Breast epithelium (tissue), 4 donors: Measurements from ENCODE around the gene JADE2. TPM values are rescaled to one million over a fixed set of nuclear protein-coding genes. Genes with fewer than 3 reads are reported as not detected.

ENCODE experiments used
- DNase-seq, 2 donors: peaks; one replicate each; pipeline ENCODE4 v3.0.0-alpha.2; 2019; ENCODE audit warnings: low spot score in 2 of 2
- H3K27ac ChIP-seq, 2 donors: fragments of 200-600 bp; sonication (generic) in 1 of 2; one replicate each; pipeline ENCODE4 v1.5.1; 2016 to 2019; ENCODE audit warnings: mild to moderate bottlenecking in 1 of 2
- H3K27me3 ChIP-seq, 2 donors: fragments of 200-600 bp; sonication (generic) in 1 of 2; one replicate each; pipeline versions ENCODE4 v1.5.1 to v1.6.0; 2017 to 2019; ENCODE audit warnings: control low read depth in 1 of 2, mild to moderate bottlenecking in 1 of 2
- H3K36me3 ChIP-seq: fragments of 200-600 bp; one replicate; pipeline ENCODE4 v1.5.1; 2019
- H3K4me1 ChIP-seq, 2 donors: fragments of 200-600 bp; sonication (generic); one replicate each; pipeline ENCODE4 v1.5.1; 2016 to 2019; ENCODE audit warnings: control low read depth in 1 of 2
- H3K4me3 ChIP-seq, 3 donors: fragments of 200-600 bp; sonication (generic); 1 replicate in 2 of 3; 2 replicates in 1 of 3; pipeline ENCODE4 v1.5.1; 2016 to 2019; ENCODE audit warnings: mild to moderate bottlenecking in 3 of 3, moderate library complexity in 2 of 3
- H3K9me3 ChIP-seq, 2 donors: fragments of 200-600 bp; sonication (generic) in 1 of 2; one replicate each; pipeline ENCODE4 v1.5.1; 2016 to 2019; ENCODE audit warnings: control low read depth in 1 of 2
- POLR2A ChIP-seq: fragments of 450-650 bp; IDR thresholded peaks from one replicate; pipeline ENCODE4 v1.6.1; 2016; ENCODE audit warnings: antibody characterized with exemption, mild to moderate bottlenecking, moderate library complexity
- POLR2AphosphoS5 ChIP-seq, 3 donors: sonication (generic); formaldehyde crosslinking; IDR thresholded peaks; one replicate each; pipeline ENCODE4 v1.6.1; 2017; ENCODE audit warnings: antibody characterized with exemption in 3 of 3
- intact Hi-C: fragments of 100-400 bp; cut with DNase I; formaldehyde crosslinking; loops from one replicate; pipeline ENCODE4 v1.15.1; 2023; ENCODE audit warnings: low total_unique reads
- total RNA-seq, 3 donors: library from RNA; depleted of rRNA; stranded (reverse); fragments of >200 nt; gene quantifications; one replicate each; pipeline ENCODE4 v1.1.0, GENCODE V29; 2016
- TF ChIP-seq, protein P1 (sequence below), 3 donors: fragments of 450-650 bp; IDR thresholded peaks; one replicate each; pipeline ENCODE4 v1.5.1; 2016 to 2017; ENCODE audit warnings: antibody characterized with exemption in 3 of 3, mild to moderate bottlenecking in 3 of 3, moderate library complexity in 3 of 3

The JADE2 gene
- total RNA-seq, 3 donors from 2014 or later, result 39.0 to 66.0 (median 61.4) TPM

- H3K4me1 ChIP-seq, result no peaks in the 10 kb centered on the region
- TF ChIP-seq, protein P1, sequence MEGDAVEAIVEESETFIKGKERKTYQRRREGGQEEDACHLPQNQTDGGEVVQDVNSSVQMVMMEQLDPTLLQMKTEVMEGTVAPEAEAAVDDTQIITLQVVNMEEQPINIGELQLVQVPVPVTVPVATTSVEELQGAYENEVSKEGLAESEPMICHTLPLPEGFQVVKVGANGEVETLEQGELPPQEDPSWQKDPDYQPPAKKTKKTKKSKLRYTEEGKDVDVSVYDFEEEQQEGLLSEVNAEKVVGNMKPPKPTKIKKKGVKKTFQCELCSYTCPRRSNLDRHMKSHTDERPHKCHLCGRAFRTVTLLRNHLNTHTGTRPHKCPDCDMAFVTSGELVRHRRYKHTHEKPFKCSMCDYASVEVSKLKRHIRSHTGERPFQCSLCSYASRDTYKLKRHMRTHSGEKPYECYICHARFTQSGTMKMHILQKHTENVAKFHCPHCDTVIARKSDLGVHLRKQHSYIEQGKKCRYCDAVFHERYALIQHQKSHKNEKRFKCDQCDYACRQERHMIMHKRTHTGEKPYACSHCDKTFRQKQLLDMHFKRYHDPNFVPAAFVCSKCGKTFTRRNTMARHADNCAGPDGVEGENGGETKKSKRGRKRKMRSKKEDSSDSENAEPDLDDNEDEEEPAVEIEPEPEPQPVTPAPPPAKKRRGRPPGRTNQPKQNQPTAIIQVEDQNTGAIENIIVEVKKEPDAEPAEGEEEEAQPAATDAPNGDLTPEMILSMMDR (IDR thresholded peaks at IDR 0.05), result no peak
- TF ChIP-seq POLR2A (no peak), POLR2AphosphoS5 (IDR thresholded peaks at IDR 0.05) (no peak)
- H3K27ac ChIP-seq, result no peak overlapping the region
- DNase-seq, result no peak
- no peaks in the 10 kb centered on the region for H3K27me3 ChIP-seq
- intact Hi-C loops, result no loop called here
- H3K4me3 ChIP-seq, result no peak overlapping the region
- no peaks in the 10 kb centered on the region for H3K9me3 ChIP-seq
- peaks cover 22% of the 10 kb centered on the region for H3K36me3 ChIP-seq
These were observed 12.8 kb downstream of the JADE2 start for GRCh38 chr5:134538296-134538695.

DNA sequence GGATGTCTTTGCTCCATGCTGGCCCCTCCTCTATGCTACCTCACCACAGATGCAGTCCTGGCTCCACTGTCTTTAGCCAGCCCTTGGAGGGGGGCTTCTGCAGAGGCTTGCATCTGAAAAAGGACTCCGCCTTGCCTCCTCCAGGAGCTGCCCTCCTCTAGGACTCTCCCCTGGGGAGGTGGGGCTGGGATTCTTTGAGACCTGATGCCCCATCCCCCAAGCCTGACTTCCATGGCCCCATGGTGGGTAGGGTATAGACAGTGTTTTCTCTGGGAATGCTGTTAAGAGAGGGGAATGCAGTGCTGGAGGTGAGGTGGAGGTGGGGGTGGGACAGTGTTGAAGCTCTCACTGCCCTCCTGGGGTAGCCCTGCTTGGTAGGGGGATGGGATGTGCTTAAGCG, 14.3 kb downstream of the JADE2 start:
- H3K4me1 ChIP-seq, result peaks cover 0 to 4% of the 10 kb centered on the region in 2 donors

GRCh38 chr5:134540747-134541733, 15.6 kb downstream of the JADE2 start:
- TF ChIP-seq POLR2A (no peak), POLR2AphosphoS5 (IDR thresholded peaks at IDR 0.05) (no peak)
- TF ChIP-seq, protein P1 (IDR thresholded peaks at IDR 0.05), result no peak
- no peak for DNase-seq
- intact Hi-C loops, result no loop called here
- Histone ChIP-seq H3K4me3 (no peak overlapping the region), H3K27me3 (no peaks in the 10 kb centered on the region), H3K9me3 (no peaks in the 10 kb centered on the region), H3K27ac (no peak overlapping the region), H3K4me1 (peaks cover 0 to 4% of the 10 kb centered on the region in 2 donors), H3K36me3 (peaks cover 22% of the 10 kb centered on the region)

More for the DNA sequence above, 14.3 kb downstream of the JADE2 start:
- DNase-seq, result no peak
- Histone ChIP-seq H3K27me3 (no peaks in the 10 kb centered on the region), H3K27ac (no peak overlapping the region), H3K9me3 (no peaks in the 10 kb centered on the region), H3K4me3 (no peak overlapping the region), H3K36me3 (peaks cover 22% of the 10 kb centered on the region)
- intact Hi-C loops, result no loop called here
- TF ChIP-seq POLR2AphosphoS5 (IDR thresholded peaks at IDR 0.05) (no peak), POLR2A (no peak)
- TF ChIP-seq, protein P1 (IDR thresholded peaks at IDR 0.05), result no peak

- Histone ChIP-seq H3K9me3 (no peaks in the 10 kb centered on the region), H3K4me3 (no peak overlapping the region), H3K36me3 (peaks cover 22% of the 10 kb centered on the region), H3K27me3 (no peaks in the 10 kb centered on the region), H3K27ac (no peak overlapping the region), H3K4me1 (peaks cover 0 to 4% of the 10 kb centered on the region in 2 donors)
- no peak for DNase-seq
- intact Hi-C loops, result no loop called here
- no peak for TF ChIP-seq POLR2AphosphoS5 (IDR thresholded peaks at IDR 0.05)
- TF ChIP-seq, protein P1 (IDR thresholded peaks at IDR 0.05), result no peak
These were observed 16.4 kb downstream of the JADE2 start for GRCh38 chr5:134541736-134542376.
